HL-60/S4 (cell line): Measurements from ENCODE around the gene TBATA.

Experiments
- in situ Hi-C: fragments of 300-500 bp; cut with MboI; formaldehyde crosslinking; loops from 2 replicates; pipeline ENCODE4 v1.14.3; 2022; ENCODE audit warnings: low sequenced_read_pairs

Gene TBATA

DNA sequence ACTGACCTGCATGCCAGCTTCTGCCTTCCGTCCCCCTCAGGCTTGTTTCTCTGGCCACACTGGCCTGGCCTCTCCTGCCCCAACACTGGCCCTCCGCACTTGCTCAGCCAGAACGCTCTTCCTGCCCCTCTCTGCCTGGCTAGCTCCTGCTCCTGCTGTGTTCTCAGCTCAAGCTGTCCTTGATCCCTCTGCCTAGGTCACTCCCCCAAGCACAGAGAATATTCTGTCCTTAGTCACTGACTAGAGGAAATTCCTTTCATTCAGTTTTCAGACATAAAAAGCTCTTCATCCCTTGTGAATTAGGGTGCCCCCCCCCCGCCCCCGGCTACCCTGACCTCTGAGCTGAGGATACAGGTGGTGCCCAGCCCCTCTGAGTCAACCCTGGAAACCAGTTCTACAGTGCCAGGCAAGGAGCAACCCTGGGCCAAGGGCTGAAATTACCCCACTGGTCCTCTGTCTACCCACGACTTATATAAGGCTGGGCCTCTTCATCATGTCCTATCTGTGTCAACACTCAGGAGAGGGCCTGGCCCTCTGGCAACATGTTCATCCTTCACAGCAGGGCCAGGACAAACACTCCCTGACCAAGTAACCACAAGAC, 23.9 kb upstream of the TBATA start:
- in situ Hi-C loops: no loop called here

DNA sequence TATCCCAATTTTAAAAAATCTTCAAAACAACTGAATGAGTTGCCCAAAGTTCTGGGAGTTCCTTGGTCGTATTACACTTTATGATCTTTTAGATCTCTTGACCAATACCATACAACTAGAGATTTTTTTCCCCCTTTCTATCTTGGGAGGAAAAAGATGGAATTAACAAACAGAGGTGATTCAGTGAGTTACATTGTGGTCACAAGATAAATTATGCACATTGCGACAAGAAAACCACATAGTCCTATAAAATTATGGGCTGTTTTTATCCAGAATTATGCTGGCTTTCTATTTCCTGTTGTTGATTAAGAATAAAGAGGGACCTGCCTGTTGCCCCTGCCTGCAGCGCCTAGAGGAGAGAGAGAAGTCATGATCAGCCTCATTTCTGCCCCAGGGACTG, 22.4 kb upstream of the TBATA start:
- in situ Hi-C loops: no loop called here

DNA sequence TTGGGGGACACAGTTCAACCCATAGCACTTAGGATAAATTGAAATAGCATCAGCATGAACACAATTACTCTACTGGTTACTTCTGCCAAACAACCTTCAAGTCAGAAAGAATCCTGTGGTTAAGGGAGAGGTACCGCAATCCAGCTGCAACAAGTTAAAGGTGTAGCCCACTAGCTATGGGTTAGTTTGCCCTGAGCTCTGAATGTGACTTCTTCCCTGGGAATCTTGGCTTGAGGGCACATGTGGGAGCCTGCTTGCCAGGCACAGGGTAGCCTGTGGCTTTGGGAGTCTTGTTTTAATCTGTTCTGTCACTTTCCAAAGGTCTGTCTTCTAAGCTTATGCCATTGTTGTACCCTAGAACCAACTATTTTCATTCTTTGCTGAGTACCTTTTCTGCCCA, 21.7 kb upstream of the TBATA start:
- in situ Hi-C loops: no loop called here

DNA sequence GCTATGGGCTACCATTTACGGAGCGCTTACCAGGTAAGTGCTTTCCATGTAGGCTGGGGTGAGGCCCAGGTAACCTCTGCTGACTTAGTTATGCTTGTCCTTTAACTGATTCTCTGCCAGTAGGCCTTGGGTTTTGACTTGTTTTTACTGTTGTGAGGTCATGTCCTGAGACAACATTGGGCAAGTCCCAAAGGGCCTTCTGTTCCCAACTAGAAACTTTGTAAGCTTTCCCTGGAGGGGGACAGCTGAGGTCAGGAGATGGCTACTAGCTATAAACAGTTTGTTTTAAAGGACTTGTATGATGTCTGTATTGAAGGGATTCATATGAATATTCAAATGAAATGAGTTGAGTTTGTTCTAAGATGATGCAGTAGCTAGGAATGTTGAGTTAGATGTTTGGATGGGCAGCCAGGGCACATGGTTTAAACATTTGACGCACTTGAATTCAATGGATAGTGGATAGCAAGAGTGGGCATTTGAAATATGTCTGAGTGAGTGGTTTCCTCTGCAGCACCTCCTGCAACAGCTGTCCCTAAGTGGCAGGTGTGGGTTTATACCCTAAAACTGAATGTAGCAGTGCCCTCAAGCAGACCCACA, 20.5 kb upstream of the TBATA start:
- in situ Hi-C loops: no loop called here

DNA sequence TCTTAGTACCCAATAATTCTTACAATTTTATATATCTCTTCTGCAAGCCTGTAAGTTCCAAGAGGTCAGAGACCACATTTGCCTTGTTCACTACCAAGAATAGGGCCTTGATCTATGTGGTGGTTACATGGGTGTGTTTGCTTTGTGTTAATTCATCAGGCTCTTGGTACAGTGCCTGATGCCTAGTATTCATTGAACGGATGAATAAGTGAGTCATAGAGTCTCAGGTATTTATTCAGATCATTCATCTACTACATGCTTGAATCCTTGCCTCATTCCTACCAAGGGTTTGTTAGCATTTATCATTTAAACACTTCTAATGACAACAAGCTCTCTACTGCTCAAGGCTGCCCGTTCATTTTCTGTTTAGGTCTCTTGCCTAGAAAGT, 19.2 kb upstream of the TBATA start:
- in situ Hi-C loops: no loop called here

DNA sequence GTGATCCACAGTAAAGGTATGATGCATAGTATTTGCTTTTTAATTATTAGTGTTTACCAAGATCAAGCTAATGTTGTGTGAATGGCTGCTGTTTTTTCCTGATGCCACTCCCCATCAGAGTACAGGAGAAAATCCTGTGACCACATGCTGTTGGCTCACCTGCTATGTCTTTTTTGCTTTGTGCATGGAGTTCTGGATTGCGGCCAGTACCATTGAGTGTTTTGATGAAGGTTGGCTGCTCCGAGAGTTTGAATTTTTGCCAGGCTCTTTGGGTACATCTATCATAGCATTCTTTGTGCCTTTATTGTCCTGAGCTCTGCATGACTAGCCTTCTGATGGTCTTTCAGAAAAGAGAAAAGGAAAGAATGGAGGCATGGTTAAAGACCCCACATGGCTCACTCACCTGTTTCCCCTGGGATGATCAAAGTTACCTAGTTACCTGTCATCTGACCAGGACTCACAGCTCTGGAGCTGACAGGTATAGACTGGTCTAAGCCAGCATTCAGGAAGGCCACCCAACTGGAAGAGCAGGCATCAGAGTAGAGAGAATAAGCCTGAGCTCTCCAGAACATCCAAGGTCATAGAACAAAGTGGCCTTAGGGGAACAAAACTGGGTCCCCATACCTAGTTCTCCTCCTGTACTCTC, 18.7 kb upstream of the TBATA start:
- in situ Hi-C loops: no loop called here

DNA sequence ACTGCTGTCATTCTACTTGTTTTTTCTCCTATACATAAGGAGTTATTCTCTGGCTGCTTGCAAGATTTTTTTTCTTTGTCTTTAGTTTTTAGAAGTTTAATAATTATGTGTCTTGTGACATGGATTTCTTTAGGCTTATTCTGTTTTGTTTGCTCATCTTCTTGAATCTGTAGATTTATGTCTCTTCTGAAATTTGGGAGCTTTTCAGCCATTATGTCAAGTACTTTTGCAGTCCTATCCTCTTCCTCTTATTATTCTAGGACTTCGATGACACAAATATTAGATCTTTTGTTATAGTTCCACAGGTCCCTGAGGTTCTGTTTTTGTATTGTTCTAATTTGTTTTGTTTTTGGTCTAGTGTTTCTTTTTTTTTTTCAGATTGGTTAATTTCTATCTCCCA, 16.7 kb upstream of the TBATA start:
- in situ Hi-C loops: no loop called here

DNA sequence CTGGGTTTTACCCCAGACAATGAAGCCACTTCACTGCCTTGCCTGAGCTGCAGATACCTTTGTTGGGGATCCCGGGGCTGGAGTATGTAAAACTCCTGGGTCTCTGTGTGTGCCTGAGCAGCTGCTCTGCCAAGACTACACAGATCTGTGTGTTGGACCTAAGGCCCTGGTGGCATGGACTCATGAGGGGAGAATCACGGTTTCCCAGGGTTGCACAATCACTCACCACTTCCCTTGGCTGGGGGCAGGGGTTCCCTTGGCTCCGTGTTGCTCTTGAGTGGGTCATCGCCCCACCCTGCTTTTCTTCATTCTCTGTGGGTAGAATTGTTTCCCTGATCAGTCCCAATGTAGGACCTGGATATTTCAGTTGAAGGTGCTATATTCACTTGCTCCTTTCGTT, 13.9 kb upstream of the TBATA start:
- in situ Hi-C loops: no loop called here

DNA sequence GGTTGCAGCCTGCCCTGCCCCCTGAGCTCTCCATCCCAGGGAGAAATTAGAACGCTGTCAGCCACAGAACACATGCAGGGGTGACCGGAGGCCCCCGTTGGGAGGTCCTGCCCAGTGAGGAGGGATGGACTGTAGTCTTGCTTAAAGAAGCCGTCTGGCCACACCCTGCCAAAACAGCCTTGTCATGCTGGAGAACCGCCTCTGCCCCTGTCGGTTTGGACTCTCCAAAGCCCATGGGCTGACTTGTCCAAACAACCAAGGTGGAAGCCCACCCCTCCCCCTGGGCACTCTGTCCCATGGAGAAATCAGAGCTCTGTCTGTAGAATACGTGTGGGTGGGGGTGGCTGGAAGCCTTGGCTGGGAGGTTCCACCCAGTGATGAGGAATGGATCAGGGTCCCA, 12.7 kb upstream of the TBATA start:
- in situ Hi-C loops: no loop called here

DNA sequence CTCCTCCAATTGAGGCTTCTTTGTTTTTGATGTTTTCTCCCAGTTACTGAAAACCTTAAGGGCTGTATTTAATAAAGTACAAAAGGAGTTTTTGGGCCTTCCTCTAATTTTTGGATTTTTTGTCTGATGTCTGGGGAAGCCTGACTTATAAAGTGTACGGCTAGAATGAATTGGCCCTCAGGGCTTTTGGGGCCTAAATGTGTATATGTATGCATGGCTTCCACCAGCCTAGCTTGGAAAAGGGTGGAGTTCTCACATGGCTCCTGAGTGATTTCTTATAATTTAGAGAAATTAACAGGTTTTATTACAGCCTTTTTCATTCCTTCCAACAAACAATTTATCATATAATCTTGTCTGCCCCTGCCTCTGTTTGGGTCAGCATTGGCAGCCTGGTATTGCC, 10.4 kb upstream of the TBATA start:
- in situ Hi-C loops: no loop called here

DNA sequence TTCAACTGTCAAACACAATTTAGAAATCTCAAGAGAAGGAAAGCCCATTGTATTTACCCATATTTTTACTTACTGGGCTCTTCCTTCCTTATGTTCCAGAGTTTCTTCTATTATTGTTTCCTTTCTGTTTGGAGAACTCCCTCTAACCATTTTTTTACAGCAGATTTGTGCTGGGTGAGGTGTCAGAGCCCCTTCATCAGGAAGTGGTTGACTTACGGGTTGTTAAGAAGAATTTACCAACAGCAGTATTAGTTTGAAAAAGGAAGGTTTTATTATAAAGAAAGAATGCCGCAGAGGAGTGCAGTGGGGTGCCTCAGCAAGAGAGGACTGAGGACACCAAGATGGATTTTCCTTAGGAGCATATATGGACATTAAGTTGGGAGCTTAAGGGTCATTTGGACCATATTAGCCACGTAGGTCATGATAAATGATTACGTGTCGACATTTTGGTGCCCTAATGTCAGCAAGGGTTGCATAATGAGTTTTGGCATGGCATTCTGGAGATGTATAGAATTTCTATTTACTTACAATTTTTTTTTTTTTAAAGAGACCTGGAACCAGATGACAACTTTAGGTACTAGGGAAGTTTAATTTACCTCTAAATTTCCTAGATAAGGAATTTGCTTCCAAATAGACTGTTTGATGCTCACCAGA, 6.3 kb upstream of the TBATA start:
- in situ Hi-C loops: no loop called here

DNA sequence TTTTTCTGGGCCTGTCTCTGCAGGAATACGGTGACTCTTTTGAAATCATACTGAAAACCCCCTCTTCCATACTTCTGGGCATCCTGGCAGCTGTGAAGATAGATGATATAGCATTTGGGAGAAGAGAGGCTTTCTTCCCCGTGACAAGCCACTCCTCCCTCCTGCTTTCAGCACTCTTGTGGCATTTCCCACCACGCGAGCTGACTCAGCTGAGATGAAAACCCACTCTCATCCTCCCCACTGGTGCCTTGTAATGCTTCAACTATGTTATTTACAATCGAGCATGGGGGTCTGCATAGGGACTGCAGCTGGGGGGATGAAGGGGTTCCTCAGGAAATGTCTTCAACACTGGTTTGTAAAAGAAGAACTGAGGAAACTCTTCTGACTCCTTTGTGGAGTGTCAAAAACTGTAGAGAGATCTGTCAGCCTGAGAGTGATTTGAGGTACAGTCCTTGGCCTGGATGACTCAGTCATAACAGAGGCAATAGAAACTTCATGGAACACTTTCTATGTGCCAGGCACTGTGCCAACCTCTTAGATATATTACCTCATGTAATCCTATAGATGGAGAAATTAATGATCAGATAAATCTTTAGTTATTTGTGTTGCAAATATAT, 1.7 kb upstream of the TBATA start:
- in situ Hi-C loops: no loop called here

DNA sequence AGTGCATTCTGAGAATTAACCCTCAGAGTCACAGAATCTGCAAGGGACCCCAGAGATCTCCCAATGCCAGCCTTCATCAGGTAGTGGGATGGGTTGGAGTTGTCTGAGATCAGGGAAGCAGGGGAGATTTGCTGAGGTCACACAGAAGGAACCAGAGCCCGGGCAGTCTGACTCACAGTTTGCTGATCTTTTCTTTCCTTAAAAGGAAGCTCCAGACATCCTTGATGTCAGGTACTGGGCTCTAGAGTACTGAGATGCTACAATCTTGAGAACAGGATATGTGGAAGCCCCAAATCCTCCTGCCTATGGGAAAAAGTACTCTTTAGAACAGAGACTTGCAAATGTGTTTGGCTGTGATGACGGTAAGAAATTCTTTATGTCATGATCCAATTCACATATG, 706 bp downstream of the TBATA start:
- in situ Hi-C loops: no loop called here

DNA sequence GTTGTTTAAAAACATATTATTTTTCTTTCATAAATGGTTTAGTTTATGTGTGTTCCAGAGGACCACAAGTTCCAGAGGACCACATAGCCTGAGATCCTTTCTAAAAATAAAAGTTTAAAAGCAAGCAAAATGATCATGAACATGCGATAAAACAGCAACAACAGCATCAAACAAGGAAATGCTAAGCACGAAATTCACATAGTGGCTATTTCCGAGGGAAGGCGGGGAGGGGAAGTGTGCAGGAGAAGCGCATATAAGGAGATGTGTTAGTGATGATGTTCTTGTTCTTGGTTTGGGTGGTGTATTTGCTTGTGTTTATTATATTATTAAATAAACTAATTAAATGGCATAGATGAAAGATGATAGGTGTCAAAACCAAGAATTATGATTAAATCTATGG, 1.2 kb downstream of the TBATA start:
- in situ Hi-C loops: no loop called here

DNA sequence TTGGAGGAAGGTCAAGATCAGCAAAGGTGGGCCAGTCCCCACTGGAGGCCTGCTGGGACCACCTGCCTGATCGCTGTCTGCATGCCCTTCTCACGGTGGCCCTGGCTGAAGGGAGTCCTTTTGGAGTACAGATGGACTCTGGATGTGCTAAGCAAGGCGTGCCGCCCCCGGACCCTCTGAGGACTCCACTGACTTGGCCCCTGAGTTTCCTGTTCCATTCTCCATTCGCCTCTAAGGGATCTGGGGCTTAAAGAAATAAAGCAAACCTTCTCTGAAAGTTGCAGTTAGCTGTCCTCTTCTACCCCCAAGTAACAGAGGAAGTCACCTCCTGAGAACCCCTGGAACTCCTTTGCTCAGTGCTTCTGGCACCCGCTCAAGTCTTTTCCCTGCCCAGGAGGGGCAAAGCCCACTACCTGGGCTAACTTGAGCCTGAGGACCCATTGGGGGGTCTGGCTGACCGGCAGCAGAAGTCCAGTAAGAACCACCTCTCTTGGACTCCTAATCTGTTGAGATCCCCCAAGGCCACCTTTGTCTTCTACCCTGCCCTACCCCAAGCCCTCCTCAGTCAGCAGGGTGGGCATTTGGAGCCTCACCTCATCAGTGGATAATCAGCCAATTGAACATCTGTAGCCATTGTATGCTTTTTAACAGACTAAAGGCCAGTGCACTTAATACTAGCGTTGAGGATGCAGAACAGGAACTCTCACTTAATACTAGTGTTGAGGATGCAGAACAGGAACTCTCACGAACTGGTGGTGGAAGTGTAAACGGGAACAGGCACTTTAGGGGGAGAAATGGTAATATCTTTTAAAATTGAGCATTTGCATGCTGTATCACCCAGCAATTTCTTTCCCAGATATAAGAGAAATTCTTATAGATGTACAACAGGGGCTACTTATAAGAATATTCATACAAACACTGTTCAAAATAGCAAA, 2.2 kb downstream of the TBATA start:
- in situ Hi-C loops: no loop called here

DNA sequence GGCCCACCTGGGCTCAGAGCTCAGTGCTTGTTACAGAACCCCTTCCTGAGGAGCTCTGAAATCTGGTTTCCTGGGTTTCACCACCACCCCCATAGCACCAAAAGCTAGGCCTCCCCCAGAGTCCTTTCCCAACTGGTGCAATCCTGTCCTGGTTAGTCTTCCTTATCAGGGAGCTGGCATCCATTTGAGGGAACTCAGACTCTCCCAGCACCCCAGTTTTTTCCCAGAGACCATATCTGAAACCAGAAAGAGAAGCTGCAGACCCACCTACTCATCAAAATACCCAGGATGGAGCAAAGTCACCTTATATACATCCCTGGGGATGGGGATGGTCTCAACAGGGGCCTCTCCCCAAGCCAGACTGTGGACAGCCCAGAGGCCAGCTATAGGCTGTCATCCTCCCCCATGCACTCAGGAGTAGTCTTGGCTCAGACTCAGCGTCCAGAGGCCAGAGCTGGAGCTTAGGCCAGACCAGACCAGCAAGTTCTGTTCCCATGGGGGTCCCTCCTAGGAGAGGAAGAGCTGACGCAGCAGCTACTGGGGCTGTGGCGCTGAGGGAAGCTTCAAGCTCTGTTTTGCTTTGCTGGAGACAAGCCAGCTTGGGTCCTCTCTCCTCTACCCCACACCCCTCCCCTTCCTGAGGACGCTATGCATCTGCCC, 3.0 kb downstream of the TBATA start:
- in situ Hi-C loops: no loop called here

DNA sequence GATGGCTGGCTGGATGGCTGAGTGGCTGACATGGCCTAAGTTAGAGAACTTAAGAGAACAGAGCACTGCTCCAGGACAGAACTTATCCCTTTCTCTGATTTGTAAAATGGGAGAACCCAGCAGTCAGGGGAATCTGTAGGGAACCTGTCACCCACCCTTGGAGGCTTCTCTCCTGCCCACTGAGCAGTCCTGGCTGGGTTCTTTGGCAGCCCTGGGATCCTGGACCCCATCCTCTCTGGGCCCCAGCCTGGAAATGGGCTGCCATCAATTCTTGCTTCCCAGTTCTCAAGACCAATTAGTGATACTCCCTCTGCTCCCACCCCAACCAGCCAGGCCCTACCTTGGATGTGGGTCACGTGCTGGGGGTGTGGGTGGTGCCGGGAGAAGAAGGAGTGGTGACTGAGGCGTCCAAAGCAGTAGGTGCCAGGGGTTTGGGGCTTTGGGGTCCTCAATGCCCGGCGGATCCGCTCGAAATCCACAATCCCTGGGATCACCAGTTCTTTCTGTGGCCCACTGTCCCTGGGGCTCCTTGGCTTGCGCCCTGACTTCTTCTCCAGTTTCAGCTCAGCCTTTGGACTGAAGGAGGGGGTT, 3.6 kb downstream of the TBATA start:
- in situ Hi-C loops: no loop called here

DNA sequence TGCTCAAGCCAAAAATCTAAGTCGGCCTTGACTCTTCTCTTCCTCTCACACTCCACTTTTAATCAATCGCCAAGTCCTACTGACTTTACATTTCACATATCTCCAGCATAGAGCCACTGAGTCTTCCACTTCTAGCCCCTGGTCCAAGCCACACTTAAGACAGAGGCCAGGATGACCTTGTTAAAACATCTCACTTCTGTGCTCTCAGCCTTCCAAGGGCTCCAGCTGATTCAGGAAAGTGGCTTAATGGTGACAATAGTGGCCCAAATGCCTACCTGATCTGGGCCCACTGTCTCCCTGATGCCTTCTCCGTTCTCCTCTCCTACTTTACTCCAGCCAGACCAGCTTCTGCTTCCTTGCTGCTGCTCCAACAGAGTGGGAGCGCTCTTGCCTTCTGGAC, 4.4 kb downstream of the TBATA start:
- in situ Hi-C loops: no loop called here

DNA sequence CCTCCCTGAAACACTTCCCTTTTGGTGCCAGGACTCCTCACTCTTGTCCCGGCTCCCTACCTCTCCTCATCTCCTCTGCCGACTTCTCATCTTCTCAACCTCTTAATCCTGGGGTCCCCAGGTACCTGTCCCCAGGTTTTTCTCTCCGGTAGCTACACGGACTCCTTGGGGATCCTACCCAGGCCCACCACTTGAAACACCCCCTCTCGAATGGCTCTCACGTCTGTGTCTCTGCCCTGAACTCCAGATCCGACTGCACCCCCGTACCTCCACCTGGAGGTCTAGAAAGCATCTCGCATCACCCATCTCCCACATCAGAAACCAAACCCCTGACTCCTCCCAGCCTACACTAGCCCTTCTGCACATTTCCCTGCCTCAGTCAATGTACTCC, 4.8 kb downstream of the TBATA start:
- in situ Hi-C loops: no loop called here
